ENCODE measurements around the gene NLGN1.
"Not testable (repeated sequence)": the region's sequence is repeated elsewhere in the genome, so short reads cannot be mapped to it uniquely, and the experiment has no call there.

The NLGN1 gene

GRCh38 chr3:173583496-173583895 is 186.0 kb downstream of the NLGN1 start:
- DNase-seq, result no peak

DNA sequence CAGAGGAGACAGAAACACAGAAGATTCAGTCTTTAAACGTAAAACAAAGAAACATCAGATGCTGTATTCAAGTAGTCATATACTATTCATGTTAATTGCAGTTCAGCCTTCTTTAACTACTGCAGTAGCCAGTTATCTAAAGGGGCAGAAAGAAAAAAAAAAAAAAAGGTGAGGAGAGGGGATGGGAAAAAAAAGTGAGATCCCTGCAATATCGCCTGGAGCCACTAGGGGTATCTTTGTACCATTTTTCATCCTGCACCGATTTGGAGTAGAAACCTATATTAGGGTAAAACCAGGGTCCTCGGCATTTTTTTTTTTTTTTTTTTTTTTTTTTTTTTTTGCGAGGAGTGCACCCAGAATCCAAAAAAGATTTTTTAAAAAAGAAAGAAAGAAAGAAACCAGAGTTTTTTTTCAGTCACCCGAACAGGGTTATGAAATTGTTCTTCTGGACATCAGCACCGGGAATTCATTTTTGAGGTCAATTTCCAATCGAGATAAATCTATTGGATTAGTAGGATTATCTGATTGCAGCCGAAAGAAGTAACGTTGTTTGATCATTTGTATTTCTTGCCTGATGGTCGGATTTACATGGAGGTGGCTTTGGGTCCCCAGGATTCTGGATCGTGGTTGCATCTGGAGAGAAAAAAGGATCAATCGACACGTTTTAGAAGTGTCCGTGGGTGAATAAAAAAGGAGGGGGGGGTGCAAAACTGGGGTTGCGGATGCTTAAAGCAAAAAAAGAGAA is 186.7 kb downstream of the NLGN1 start:
- peak; percentile 47 for DNase-seq

DNA sequence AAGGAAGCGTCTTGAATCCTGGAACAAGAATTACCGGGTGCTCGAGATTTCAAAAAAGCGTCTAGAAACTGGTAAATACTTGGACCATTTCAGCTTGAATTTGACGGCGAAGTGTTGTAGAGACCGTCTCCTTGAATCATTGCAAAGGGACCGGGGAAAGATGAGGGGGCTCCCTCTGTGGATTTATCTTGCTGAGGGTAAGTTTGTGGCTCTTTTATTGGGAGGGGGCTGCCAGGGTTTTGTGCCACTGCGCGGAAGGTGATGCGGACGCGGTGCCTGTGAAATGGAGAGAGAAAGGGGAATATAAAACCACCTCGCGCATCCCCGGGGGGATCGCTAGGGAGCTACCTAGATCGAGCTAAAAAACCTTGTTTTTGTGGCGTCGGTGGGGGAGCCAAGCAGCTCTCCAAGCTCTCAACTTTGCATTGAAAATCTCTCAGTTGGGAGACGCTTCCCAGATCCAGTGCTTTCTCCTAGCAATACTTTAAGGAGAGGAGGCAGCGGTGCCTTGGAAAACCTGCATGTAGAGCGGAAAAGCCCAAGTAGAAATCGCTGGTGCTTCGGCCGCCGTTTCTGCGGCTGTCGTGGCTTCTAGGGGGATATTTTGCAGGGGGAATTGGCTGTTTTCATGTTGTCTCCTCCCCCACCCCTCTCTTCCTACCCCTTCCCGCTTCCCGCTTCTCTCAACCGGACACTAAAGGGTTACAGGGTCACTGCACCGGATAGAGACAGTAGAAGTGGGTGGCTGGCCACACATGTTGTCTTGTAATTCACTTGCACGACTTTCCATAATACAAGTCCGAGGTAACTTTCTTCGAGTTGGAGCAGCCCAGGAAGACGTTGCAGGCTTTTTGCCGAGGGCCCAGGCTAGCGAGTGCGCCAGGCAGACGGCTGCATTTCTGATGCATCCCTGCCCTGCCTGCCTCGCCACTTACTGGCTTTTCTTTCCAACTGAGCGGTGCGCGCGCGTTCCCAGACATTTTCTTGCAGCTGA is 187.6 kb downstream of the NLGN1 start:
- no peak for DNase-seq

DNA sequence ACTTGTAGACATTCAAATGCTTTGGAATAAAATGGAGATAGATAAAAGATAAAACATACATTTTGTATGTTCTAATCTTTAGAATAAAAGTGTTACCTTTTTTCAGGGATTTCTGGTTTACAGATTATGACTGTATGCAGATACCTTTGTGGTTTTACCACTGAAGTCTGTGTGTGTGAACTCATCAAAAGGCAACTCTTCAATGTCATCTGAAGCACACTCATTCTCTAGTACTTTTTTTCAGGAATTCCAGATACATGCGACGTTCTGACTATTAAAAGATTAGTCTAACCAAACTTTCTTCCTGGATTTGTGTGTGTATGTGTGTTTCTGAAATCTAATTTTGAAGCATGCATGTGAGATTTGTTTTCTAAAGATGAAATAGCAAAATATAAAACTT is 188.6 kb downstream of the NLGN1 start:
- no peak for DNase-seq

DNA sequence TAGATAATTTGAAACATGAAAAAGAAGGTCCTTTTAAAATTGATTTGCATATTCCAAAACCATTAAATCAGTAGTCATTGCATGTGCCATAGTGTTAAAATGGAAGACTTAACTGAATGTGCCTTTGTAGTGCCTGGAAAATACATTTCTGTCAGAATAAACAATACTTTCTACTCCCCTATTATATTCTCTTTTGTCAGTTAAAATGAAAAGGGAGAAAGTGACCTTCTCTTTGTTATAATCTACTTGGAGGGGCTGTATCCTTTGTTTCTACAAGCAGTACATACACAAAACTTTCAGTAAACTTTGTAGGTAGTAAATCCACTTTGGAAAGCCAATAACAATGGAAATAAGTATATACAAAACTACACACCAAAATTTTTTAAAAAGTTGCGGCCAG is 189.5 kb downstream of the NLGN1 start:
- DNase-seq, result no peak

DNA sequence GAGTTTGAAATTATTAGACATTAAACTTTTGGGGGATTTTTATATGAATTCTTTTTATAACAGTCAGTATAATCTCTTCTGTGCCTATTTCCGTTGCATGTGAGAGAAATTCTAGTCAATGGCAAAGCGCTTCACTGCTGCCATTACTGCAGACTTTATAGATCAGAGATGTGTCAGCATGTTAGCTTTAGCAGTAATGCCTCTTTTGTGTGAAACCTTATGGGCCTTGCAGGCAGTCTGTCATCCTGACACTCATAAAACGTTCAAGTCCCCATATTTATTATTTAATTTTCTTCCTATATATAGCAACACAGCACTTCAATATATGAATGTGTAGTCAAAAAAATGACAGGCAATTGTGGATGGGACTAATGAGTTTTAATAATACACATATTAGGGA is 191.0 kb downstream of the NLGN1 start:
- DNase-seq, result no peak

DNA sequence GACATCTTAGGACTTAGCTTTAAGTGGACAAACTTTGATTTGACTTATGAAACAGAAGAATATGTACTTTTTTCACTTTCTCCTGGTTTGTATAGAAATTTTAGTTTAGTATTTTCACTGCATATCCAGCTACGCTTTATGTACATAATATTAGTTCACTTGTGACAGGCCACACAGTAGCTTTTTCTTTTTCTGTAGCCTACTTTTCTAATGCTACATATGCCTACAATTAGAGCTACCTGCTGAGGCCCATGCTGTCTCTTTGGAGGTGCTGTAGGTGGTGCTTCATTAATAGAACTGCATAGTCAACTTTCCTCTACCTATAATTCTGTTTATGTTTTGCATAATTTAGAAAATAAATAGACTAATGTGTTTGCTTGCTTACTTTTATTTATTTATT is 191.6 kb downstream of the NLGN1 start:
- DNase-seq, result no peak

DNA sequence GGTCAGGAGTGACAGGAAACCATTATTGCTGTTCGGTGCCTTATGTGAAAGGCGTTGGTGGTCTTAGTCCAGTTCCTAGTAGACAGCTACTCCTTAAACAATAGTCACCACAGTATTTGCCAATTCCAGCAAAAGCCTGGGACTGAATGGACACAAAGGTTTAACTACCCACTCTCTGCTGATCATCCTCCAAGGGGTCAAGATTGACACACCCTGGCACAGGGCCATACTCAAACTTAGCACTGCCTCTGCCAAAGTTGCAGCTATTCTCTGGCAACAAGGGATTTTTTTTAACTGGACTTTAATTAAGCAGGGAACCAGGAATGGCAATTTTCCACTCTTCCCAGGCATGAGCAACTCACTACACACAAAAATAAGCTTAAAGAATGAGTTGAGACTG is 193.9 kb downstream of the NLGN1 start:
- DNase-seq, result no peak

DNA sequence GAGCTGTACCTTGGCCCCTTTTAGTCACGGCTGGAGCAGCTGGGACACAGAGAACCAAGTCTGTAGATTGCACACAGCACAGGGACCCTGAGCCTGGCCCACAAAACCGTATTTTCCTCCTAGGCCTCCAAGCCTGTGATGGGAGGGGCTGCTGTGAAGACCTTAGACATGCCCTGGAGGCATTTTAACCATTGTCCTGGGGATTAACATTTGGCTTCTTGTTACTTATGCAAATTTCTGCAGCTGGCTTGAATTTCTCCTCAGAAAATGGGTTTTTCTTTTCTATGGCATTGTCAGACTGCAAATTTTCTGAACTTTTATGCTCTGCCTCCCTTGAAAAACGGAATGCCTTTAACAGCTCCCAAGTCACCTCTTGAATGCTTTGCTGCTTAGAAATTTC is 197.3 kb downstream of the NLGN1 start:
- DNase-seq, result not testable (repeated sequence)

- DNase-seq, result no peak
Observed at GRCh38 chr3:173599673-173600072, 202.1 kb downstream of the NLGN1 start.

GRCh38 chr3:173614522-173614921 is 217.0 kb downstream of the NLGN1 start:
- DNase-seq, result no peak

DNA sequence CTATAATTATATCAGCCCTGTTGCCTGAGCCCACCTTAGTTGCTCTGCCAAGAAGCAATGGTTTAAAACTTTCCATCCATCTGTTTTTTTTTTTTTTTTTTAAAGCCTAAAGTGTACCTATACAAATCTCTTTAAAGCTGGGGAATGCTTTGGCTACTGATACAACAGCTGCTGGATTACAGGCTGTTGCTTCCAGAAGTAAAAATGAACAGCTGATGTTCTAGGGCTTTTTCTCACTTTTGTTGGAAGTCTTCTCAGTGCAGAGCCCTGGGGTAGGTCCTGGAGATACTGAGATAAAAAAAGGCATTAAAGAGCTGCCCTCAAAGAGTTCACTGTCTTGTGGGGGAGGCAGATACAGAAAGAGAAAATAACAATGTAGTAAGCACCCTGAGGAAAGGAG is 218.1 kb downstream of the NLGN1 start:
- peak; percentile 65 for DNase-seq

DNA sequence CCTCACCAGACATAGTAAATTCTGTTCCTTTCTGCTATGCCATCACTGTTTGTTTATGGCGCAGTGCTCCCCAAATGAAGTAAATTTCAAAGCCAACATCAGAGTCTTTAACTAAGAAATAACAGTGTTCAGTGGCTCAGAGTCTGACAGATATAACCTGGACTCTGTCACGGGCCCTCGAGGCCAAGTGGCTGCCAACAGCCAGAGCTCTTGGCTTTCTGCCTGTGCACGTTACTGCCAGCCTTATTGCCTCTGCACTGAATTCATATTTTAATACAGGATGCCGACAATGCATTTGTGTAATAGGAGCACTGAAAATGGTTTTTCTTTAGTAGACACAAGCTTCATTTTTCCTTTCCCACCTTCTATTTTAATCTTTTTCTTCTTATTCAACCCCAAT is 219.9 kb downstream of the NLGN1 start:
- no peak for DNase-seq

- DNase-seq, result no peak
Observed at GRCh38 chr3:173618148-173618547, 220.6 kb downstream of the NLGN1 start.

DNA sequence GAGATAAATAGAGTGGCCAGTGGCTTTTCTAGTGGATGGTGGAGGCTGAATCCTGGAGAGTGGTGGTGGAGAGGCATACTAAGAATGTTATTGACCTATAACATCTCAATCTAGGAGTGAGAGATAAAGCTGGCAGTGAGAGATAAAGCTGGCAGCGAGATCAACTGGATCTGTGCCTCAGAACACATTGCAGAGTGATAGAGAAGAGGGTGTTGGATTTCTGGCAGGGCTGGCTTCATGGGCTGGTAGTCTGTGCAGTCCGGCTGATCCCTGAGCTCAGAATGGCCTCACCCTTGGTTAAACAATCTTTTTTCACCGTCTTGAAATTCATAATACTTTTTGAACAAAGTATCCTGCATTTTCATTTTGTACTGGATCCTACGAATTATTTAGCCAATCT is 221.2 kb downstream of the NLGN1 start:
- DNase-seq, result no peak

GRCh38 chr3:173622166-173622565 is 224.6 kb downstream of the NLGN1 start:
- no peak for DNase-seq

DNA sequence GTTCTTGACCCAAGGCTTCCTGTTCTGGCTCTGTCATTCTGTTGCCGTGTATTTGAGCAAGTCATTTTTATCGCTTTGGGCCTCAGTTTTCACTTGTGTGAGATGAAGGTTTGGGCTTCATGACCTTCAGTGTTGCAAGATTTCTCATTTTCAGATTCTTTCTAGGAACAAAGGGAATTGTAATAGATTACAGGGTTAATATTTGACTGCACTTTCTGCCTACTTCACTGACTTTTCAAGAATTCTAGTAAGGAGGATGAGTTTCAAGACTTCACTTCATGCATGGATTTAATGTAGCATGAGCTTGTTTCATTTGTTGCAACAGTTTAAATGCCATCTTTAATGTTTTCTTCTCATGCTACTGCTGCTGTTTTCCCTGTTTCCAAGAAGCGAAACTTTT is 226.5 kb downstream of the NLGN1 start:
- no peak for DNase-seq

DNA sequence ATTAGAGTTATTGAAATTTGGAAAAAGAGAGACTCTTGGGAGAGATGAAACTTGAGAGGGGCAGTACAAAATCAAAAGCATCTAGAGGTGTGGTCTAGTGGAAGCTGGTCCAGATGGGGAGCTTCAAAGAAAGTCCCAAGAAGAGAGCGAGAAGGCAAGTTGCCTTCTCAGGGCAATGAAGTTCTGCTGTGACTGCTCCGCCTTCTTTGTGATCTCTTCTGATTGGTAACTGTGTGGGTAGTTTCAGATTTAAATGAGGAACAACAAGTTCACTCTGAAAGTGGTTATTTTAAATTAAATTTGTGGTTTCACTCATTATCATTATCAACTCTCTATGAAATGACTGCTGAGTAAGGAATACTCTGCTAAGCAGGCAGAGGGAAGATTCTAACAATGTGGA is 233.3 kb downstream of the NLGN1 start:
- peak; percentile 39 for DNase-seq

DNA sequence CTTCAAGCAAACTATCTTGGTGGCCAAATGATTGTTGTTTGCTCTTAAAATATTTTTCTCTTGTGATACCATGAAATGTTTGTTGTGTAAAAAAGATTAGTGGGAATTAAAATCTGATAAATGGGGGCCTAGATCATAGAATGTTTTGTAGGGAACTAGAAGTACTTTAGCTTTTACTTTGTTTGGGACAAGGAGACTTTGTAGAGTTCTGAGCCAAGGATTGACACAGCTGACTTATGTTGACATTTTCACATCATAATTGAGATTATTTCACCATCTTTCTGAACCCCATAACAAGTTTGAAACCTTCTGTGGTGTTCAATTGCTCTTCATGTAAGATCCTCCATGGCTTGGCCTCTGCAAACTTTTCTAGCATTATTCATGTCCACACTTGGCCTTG is 235.4 kb downstream of the NLGN1 start:
- DNase-seq, result no peak

DNA sequence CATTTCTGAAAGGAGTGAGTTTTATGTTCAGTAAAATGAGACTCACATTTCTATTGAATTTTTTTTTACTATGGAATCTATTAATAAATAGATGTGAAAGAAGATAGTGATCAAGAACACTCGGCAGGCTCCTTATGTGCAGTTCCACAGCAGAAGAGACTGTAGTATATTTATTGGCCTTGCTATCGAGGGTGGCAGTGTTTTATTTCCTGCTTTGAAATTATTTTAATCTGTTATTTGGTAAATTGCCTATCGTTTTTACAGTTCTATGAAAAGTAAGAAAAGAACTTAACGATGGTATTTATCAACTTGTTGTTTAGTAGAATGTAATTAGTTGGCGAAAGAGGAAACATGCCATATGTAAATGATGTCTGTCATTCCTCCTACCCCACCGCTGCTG is 238.3 kb downstream of the NLGN1 start:
- no peak for DNase-seq

DNA sequence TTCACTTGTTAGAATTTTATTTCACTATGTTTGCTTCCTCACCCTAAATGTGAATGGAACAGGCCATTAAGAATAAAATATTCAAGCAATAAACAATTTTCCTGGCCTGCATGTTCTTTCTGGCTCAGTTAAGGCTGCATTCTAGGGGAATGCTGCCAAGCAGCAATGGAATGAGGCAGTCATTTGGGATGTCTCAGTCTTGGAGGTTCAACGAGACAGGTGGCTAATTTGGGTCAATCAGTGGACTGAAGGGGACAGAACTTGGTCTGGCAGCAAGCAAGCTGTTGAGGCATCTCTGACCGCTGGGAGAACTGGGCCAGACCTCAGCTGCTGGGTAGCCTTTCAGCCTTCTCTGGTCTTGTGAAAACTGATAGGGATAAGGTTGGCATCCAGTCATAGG is 241.6 kb downstream of the NLGN1 start:
- DNase-seq, result no peak

GRCh38 chr3:173641696-173642095 is 244.2 kb downstream of the NLGN1 start:
- no peak for DNase-seq

DNA sequence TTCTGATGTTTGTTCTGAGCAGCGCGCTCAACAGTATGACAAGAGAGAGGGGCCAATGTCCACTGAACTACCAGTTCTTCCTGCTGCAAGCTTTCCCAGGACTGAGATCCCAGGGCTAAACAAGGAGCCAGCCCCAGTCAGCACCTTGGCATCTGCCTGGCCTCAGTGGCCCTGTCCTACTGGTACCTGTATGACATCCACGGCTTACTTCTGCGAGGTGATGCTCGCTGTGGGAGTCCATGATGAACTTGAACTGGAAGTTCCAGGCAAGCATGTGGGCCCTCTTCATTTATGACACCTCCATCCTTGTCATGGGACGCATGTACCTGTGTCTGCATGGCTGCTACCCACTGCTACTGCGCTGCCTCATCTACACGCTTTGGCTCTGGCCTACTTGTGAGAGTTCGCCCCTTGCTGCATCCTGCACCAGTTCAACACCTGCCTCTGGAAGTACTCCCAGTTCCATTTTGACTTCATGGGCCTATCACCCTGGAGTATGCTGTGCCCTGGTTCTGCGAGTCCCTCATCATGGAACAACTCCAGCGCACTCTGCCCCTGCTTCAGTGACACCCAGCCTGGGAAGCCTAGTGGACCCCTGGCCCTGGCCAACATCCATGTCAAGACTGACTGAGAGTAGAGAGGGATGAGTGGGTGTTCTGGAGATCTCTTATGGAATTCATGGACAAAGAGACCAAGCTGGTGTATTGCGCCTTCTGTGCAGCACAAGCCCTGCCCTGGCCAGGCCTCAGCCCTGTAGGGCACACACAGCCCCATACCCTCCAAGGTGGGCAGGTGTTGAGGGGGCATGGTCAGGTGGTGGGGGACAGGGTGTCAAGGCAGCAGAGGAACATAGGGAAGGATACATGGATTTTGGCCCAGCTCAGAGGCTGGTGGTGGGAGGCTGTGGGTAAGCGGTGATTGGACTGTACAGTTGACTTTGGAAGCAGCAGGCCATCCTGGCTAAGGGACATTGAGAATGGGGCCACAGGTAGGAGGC is 246.8 kb downstream of the NLGN1 start:
- DNase-seq, result no peak

All from OCI-M1 (cell line).